ENCODE data around the gene CDH18.

The CDH18 gene

DNA sequence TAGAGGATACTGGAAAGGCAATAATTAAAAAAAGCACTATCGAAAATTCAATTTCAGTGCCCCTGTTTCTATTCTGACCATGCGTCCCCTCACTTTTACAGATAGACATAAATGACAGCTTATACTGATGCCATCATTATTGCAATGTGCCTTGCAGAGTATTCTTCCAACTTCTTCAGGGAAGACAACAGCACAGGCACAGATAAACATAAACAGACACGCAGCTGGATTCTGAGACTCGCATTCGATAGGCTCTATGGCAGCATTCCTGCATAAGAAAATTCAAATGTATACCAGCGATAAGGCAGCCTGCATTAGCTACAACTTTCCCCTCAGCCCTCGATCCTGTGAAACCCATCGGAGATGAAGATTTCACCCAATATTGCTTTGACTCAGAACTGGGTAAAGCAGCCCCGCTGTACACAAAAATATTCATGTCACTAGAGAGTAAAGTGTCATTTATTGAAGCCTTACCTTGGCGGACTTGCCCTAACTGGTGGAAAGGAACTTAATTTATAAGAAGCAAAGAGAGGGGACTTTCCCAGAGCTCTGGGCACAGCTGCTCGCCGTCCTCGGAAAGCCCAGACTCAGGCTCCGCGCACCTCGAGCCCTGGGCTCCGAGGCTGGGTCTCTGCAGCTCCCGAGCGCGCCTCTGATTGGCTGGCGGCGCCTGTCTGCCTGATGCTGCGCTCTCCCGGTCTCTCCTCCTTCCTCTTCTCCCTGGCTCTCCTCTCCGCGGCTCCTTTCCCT lies at the start of gene CDH18:
CDH18 (minus strand) TSS at position 589 of the 750 bp plus-strand sequence. CDS start 149,214 bp downstream, outside the sequence.
- no peak for DNase-seq

DNA sequence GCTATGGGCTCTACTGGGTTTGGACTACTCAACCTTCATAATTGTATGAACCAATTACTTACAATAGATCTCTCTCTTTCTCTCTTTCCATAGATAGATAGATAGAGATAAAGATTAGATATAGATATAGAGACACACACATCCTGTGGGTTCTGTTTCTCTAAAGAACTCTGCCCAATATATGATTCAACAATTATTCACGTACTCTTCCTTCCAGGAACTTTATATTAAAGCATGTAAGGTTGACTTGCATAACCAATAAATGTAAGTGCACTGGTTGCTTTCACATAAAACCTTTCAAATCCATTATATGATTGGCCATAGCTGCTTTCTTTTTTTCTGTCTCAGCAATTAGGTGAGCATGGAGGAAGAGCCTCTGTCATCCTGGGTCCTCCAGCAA lies 46.7 kb upstream of the CDH18 start:
- DNase-seq = no peak

DNA sequence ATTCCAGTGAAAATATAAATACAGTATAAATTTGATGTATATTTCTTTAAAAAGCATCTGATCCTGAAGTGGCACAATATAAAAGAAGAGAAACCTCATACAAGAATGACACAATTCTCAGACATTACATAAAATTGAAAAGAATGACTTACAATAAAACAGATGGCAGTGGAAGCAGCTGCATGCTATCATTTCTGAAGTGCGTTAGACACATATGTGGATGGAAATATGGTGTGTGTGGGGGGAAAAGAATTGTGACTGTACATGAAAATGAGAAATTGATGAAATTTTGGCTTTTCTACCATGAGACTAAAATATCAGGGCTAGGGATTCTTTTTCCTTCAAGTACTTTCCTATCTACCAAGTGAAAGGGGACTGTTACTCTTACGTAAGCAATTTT lies 45.9 kb upstream of the CDH18 start:
- DNase-seq = no peak

DNA sequence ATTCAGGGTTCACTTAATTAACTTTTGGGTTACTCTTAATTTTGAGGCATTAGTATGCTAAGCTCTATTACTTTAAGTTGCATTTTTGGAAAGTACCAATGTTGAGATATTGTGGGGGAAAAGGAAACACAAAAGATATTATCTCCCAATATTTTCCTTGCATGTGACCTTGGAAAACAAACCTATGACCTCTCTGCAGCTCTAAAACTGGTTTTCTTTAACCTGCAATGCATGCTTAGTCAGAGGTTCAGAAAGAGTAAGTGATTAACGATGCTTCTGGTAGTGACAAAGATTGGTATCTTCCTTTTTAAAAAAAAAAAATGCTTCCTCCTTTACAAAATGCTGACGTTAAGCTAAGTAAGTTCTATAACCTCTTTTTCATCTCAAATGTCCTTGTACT lies 44.9 kb upstream of the CDH18 start:
- DNase-seq = no peak

DNA sequence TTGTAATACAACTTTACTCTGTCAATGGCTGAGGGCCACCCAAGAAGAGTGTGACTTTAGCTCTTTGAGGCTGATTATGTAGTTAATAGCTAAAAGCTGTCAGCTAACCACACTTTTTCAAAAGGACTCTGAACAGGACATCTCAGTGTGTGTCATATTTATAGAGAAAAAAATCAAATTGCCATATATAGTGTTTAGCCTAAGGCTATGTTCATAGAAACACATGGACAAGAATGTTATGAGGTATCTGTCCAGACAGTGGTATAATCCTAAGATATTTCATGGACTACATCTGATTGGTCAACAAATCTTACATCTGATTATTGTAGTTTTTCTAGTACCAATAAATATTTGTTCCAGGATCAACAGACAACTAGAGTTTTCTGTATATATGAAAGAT lies 42.1 kb upstream of the CDH18 start:
- DNase-seq = no peak

DNA sequence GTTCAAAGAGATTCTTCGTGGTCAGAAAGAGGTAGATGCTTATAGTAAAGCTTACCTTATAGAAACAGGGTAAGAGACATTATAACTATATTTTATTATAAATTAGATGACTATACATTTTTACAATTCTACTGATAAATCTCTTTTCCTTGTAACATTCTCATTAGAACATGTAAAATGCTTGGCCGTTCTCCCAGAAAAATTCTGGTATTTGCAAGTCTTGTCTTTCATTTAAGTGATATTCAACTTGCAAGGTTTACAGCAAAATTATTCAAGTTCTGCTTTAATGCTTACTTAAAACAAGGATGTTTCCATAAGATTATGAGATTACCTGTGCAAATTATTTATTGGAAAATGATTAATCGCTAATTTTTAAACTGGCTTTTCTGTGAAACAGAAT lies 41.3 kb upstream of the CDH18 start:
- DNase-seq = no peak

DNA sequence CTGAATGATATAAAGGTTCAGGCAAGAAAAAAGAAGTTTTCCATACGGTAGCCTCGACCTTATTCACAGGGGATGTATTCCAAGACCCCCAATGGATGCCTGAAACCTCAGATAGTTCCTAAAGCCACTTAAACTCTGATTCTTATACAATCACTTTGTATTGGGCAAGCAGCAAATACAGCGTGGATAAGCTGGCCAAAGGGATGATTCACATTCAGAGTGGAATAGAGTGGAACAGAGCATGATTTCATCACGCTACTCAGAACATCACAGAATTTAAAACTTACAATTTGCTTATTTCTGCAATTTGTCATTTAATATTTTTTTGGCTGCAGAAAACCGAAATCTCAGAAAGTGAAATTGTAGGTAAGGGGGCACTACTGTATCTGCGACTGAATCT lies 40.5 kb upstream of the CDH18 start:
- DNase-seq = no peak

DNA sequence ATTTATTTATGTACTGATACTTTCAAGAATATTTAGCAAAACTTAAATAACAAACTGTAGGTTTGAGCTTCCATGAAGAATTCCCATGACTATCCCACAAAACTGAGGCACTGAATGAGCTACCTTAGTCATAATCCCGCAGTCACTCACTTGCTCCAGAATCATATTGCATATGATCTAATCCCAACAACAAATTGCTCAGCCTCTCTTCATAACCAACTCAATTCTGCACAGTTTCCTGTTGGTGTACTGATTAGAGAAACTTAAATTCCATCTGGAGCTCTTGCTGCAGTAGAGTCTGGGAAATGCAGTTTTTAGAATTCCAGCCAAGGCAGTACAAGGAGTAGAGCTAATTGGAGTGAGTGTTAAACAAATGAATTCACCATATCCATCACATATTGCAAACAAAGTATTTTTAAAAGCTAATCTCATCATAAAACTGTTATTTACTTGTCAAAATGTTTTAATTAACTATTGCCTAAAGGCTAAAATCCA lies 35.7 kb upstream of the CDH18 start:
- DNase-seq = no peak

- DNase-seq = no peak
Observed at GRCh38 chr5:20020247-20020646, 32.2 kb upstream of the CDH18 start.

DNA sequence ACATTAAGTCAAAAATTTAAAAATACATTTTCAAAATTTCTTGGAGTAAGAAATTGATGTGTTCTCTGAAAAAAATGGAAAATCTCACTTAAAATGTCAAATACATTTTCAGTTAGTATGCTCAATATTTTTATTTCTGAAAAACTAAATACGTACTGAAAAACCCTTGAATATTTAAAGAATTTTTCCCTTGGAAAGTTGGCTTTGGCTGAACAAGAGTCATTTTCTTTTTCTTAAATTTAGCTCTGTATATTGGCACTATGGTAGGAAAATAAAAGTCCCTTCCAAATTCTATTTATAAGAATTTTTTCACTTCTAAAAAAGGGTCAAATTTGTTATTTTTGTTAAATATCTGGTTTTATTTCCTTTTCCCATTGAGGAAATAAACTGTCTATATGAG lies 29.0 kb upstream of the CDH18 start:
- DNase-seq = no peak

- DNase-seq = no peak
Observed at GRCh38 chr5:20000416-20000815, 12.4 kb upstream of the CDH18 start.

GRCh38 chr5:19988457-19988856 lies 457 bp upstream of the CDH18 start:
- DNase-seq = no peak

DNA sequence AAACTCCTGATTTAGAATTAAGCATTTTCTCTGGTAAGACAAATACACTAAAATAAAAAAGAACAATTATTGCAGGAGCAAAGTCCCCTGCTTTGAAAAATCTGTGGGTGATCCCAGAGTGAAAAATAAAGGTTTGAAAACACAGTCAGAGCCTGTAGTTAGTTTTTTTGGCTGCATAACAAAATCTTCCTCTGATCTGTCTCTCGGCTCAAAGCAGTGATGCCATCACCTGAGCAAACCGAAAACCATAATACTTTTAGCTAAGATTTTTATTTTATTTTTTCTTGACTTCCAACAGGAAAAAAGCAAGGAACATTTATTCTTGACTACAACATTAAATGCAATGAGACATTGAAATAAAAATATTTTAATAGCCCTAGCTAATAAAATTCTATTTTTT lies 1.2 kb downstream of the CDH18 start:
- no peak for DNase-seq

GRCh38 chr5:19986031-19986619 lies 1.9 kb downstream of the CDH18 start:
- no peak for DNase-seq

DNA sequence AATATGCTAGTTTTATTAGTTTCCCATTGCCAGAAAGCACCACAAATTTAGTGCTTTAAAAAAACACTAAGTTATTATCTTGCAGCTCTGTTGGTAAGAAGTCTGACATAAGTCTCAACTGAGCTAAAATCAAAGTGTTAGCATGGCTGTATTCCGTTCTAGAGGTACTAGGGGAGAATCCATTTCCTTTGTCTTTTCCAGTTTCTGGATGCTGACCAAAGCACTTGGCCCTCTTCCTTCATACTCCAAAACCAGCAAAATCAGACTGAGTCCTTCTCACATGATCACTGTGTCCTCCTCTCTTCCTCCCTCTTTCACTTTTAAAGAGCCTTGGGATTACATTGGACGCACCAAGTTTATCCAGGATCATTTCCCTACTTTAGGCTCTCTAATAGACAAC lies 9.5 kb downstream of the CDH18 start:
- no peak for DNase-seq

DNA sequence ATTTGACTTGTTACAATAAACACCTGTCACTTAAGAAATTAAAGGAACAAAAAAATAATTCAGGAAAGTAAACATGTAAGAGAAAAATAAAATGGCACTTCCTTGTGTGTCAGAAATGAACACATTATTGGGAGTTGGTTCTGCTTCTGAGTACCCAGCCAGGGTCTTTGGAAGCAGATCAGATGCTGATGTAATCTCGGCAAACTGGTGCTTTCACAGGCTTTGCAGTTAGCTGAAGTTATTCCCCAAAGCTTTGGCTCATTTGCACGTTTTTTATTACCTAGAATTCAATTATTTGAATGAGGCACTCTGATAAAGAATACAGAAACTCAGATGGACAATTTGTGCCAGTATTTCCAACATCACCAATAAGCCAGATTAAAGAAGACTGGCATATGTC lies 10.9 kb downstream of the CDH18 start:
- no peak for DNase-seq

- DNase-seq = no peak
Observed at GRCh38 chr5:19975795-19976194, 12.2 kb downstream of the CDH18 start.

- DNase-seq = no peak
Observed at GRCh38 chr5:19960451-19960850, 27.5 kb downstream of the CDH18 start.

DNA sequence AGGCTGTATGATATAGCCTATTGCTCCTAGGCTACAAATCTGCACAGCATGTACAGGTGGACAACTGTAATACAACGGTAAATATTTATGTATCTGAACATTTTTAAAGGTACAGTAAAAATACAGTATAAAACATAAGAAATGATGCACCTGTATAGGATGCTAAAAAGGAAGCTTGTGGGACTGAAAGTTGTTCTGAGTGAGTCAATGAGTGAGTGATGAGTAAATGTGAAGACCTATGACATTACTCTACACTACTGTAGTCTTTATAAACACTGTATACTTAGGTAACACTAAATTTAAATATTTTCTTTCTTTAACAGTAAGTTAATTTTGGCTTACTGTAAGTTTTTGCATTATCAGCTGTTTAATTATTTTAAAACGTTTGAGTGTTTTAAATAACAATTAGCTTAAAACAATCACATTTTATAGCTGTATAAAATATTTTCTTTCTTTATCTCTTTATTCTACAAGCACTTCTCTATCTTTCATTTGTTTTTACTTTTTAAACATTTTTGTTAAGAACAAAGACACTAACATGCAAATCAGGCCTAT lies 28.1 kb downstream of the CDH18 start:
- no peak for DNase-seq

GRCh38 chr5:19950897-19951296 lies 37.1 kb downstream of the CDH18 start:
- DNase-seq = no peak

DNA sequence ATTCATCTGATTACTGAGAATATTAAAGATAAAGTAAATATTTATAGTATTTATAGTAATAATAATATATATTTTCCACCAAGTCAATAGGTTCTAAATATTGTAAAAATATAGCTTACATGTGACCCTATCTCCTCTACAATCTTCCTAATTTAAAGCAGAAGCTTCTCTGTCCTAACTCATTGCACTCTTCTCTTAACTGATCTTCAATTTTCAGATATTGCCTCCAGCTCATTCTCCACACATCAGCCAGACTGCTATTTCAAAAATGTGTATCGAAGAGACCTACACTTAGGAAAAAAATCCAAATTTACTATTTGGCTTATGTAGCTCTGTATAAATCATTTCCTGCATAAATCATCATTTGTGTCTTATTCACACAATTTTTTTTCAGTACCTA lies 47.8 kb downstream of the CDH18 start:
- DNase-seq = no peak

DNA sequence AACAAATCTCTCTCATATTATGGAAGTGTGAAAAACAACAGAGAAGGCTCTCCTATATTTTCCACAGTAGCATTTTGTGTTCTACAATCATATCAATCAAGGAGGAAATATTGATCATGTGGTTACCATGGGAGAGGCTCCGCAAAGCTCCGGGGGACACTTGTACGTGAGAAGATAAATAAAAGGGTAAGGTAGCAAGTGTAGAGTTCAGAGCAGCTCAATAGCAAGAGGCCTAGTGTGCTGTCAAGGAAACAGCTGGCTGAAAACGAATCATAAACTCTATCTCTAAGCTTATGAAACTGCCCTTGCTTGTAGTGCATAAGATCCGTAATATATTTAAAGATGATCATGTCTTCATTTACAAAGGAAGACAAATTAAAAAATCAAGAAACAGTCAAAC lies 57.5 kb downstream of the CDH18 start:
- DNase-seq = no peak

- no peak for DNase-seq
Observed at GRCh38 chr5:19928562-19929421, 59.2 kb downstream of the CDH18 start.

DNA sequence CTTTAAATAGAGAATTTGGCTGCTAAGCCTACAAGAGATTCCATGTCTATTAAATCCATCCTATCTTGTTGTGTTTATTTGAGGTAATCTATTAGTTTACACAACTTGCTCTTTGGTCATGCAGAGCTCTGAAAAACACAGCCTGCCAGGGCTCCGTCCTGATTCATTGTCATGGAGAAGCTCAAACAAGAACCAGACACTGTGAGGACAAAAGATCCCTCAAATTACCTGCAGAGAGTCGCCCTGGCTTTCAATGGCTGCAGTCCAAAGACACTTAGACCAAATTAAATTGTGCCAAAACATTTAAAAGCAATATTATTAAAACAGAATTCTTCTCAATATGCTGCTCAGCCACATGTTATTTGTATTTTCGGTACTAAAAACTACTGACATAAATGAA lies 60.1 kb downstream of the CDH18 start:
- no peak for DNase-seq

Data from NCI-H2227 treated with DMSO at 0.1 percent for 48 hours (cell line).